Esophagus muscularis mucosa (tissue), 4 donors: Measurements from ENCODE around the gene TBC1D8. TPM values are rescaled to one million over a fixed set of nuclear protein-coding genes. Genes with fewer than 3 reads are reported as not detected.

Experiments used
- DNase-seq: peaks from one replicate; pipeline ENCODE4 v3.0.0-alpha.2; 2017; ENCODE audit errors: extremely low spot score
- H3K27ac ChIP-seq, 4 donors: fragments of 200-600 bp; sonication (generic); replicated peaks in 1 of 4; 1 replicate in 3 of 4; 2 replicates in 1 of 4; pipeline ENCODE4 v1.5.1; 2016 to 2019; ENCODE audit warnings: mild to moderate bottlenecking in 1 of 4
- H3K27me3 ChIP-seq, 4 donors: fragments of 200-600 bp; sonication (generic); one replicate each; pipeline versions ENCODE4 v1.5.1 to v1.6.0; 2016 to 2019
- H3K36me3 ChIP-seq, 4 donors: fragments of 200-600 bp; sonication (generic); one replicate each; pipeline ENCODE4 v1.5.1; 2016 to 2019
- H3K4me1 ChIP-seq, 4 donors: fragments of 200-600 bp; sonication (generic); one replicate each; pipeline ENCODE4 v1.5.1; 2016 to 2019
- H3K4me3 ChIP-seq, 4 donors: fragments of 200-600 bp; sonication (generic); 1 replicate in 2 of 4; 2 replicates in 2 of 4; pipeline ENCODE4 v1.5.1; 2016 to 2019; ENCODE audit warnings: mild to moderate bottlenecking in 4 of 4, moderate library complexity in 1 of 4
- H3K9me3 ChIP-seq, 4 donors: fragments of 200-600 bp; sonication (generic); 1 replicate in 3 of 4; 2 replicates in 1 of 4; pipeline ENCODE4 v1.5.1; 2016 to 2019
- CTCF ChIP-seq, 3 experiments: fragments of 200-600 bp in 2 of 3; fragments of 450-650 bp in 1 of 3; sonication (generic) in 2 of 3; IDR thresholded peaks; one replicate each; pipeline ENCODE4 v1.5.1; 2017 to 2019; ENCODE audit warnings: antibody characterized with exemption in 3 of 3, mild to moderate bottlenecking in 2 of 3, moderate library complexity in 1 of 3
- EP300 ChIP-seq: sonication (generic); formaldehyde crosslinking; IDR thresholded peaks from one replicate; pipeline ENCODE4 v1.6.1; 2017; ENCODE audit warnings: antibody characterized with exemption
- POLR2A ChIP-seq: fragments of 450-650 bp; IDR thresholded peaks from one replicate; pipeline ENCODE4 v1.6.1; 2017; ENCODE audit warnings: antibody characterized with exemption, moderate library complexity, mild to moderate bottlenecking, low read depth
- POLR2AphosphoS5 ChIP-seq, 2 donors: sonication (generic); formaldehyde crosslinking; IDR thresholded peaks; one replicate each; pipeline ENCODE4 v1.6.1; 2017; ENCODE audit warnings: antibody characterized with exemption in 2 of 2
- WGBS: methylation state at CpG from one replicate; pipeline ENCODE4 v1.1.5; 2018; 5-methylcytosine and 5-hydroxymethylcytosine counted together
- intact Hi-C: fragments of 100-400 bp; cut with DNase I; formaldehyde crosslinking; loops from one replicate; pipeline ENCODE4 v1.15.1; 2023
- total RNA-seq, 4 donors: library from RNA; depleted of rRNA; stranded (reverse); fragments of >200 nt; gene quantifications; one replicate each; pipeline versions ENCODE4 v1.1.0 to v1.2.1, GENCODE V29; 2016

TBC1D8 gene
- total RNA-seq, 4 donors from 2014 or later: 16.7 to 23.4 (median 20.4) TPM

- DNase-seq: no peak
- Histone ChIP-seq H3K9me3 (no peaks in the 10 kb centered on the region), H3K4me3 (no peak overlapping the region), H3K27ac (no peak overlapping the region), H3K4me1 (peaks cover 0 to 12% (median 0%) of the 10 kb centered on the region in 4 donors), H3K27me3 (no peaks in the 10 kb centered on the region), H3K36me3 (no peaks in the 10 kb centered on the region)
- no peak for TF ChIP-seq POLR2A
- no peak for TF ChIP-seq POLR2AphosphoS5 (IDR thresholded peaks at IDR 0.05)
- no peak for TF ChIP-seq EP300
- TF ChIP-seq CTCF (IDR thresholded peaks at IDR 0.05): no peak
- intact Hi-C loops: no loop called here
- 85% methylated on average over 2 of the region's 2 CpGs for WGBS
Measured at GRCh38 chr2:101132202-101132601, 19.0 kb downstream of the TBC1D8 start.

- intact Hi-C loops: no loop called here
- Histone ChIP-seq H3K27ac (no peak overlapping the region), H3K4me1 (peaks cover 9 to 22% (median 13%) of the 10 kb centered on the region in 4 donors), H3K4me3 (no peak overlapping the region), H3K27me3 (no peaks in the 10 kb centered on the region), H3K36me3 (no peaks in the 10 kb centered on the region), H3K9me3 (no peaks in the 10 kb centered on the region)
- DNase-seq: no peak
- TF ChIP-seq EP300: no peak
- WGBS: 93% methylated on average over 13 of the region's 13 CpGs
Measured at GRCh38 chr2:101130081-101130480, 21.1 kb downstream of the TBC1D8 start.

DNA sequence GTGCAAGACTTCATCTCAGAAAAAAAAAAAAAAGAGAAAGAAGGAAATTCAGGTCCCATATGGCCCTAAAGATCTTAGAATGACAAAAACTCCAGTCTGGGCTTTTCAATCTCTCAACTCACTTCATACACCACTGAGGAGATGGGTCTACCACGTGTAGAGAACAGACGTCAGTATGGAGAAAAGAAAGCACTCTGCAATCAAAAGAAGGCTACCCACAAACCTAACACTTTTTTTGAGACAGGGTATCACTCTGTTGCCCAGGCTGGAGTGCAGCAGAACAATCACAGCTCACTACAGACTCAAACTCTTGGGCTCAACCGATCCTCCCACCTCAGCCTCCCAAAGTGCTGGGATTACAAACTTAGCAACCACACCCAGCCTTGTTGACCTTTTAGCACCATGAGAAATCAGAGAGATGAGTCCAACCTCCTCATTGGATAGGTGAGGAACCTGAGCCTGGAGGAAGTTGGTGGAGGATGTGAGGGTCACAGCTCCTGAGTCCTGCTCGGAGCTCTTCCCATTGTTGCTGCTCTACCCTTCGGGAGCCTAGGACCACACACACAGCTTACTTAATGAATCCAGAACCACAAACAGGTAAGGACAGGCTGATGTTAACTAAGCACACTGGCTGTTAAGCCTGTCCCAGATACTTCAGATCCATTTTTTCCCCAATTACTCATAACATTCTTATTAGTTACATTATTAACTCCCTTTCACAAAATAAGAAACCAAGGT is 23.7 kb downstream of the TBC1D8 start:
- WGBS: 91% methylated on average over 5 of the region's 5 CpGs
- no peak for TF ChIP-seq POLR2AphosphoS5 (IDR thresholded peaks at IDR 0.05)
- intact Hi-C loops: no loop called here
- no peaks in the 10 kb centered on the region for H3K9me3 ChIP-seq
- no peaks in the 10 kb centered on the region for H3K27me3 ChIP-seq
- no peak overlapping the region for H3K27ac ChIP-seq
- DNase-seq: no peak
- peaks cover 31 to 48% (median 35%) of the 10 kb centered on the region in 4 donors for H3K4me1 ChIP-seq
- no peak overlapping the region for H3K4me3 ChIP-seq
- no peaks in the 10 kb centered on the region for H3K36me3 ChIP-seq

GRCh38 chr2:101125808-101126207 is 25.4 kb downstream of the TBC1D8 start:
- H3K4me1 ChIP-seq: peaks cover 42 to 62% (median 46%) of the 10 kb centered on the region in 4 donors
- 92% methylated on average over 3 of the region's 3 CpGs for WGBS
- peak overlapping the region; percentile 68 to 80 (median 74) for H3K27ac ChIP-seq
- intact Hi-C loops: no loop called here
- H3K27me3 ChIP-seq: no peaks in the 10 kb centered on the region
- TF ChIP-seq CTCF (IDR thresholded peaks at IDR 0.05) (no peak), EP300 (no peak), POLR2A (no peak), POLR2AphosphoS5 (IDR thresholded peaks at IDR 0.05) (no peak)
- DNase-seq: no peak
- no peaks in the 10 kb centered on the region for H3K36me3 ChIP-seq
- no peak overlapping the region for H3K4me3 ChIP-seq
- H3K9me3 ChIP-seq: no peaks in the 10 kb centered on the region

DNA sequence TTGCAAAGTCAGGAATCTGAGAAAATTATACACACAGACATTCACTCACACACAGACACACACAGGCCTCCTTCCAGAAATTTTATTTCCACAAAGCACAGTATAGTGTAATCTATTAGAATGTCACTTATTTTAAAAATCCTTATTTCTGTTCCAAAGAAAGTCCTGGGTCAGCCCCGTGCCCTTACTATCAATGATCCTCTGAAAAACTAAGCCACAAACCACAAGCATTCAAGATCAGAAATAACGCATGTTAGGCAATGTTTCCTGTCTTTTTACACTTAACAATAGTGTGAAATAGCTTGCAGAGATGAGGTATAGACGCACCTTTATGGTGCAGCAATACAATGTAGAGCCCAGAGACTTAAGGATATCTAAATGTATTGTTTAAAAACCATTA is 25.8 kb downstream of the TBC1D8 start:
- TF ChIP-seq POLR2A: no peak
- TF ChIP-seq EP300: no peak
- TF ChIP-seq CTCF (IDR thresholded peaks at IDR 0.05): no peak
- no peak for TF ChIP-seq POLR2AphosphoS5 (IDR thresholded peaks at IDR 0.05)
- Histone ChIP-seq H3K4me3 (no peak overlapping the region), H3K9me3 (no peaks in the 10 kb centered on the region), H3K4me1 (peaks cover 46 to 67% (median 51%) of the 10 kb centered on the region in 4 donors), H3K36me3 (no peaks in the 10 kb centered on the region), H3K27me3 (no peaks in the 10 kb centered on the region), H3K27ac (peak overlapping the region; percentile 68 to 80 (median 74))
- 58% methylated on average over 3 of the region's 3 CpGs for WGBS
- no peak for DNase-seq
- intact Hi-C loops: no loop called here
